Suppressor macrophage (primary cell): ENCODE measurements around the gene RANGRF.

Experiments
- DNase-seq, 4 experiments: peaks; one replicate each; pipeline ENCODE4 v3.0.0-alpha.2; 2020 to 2022

Gene RANGRF

DNA sequence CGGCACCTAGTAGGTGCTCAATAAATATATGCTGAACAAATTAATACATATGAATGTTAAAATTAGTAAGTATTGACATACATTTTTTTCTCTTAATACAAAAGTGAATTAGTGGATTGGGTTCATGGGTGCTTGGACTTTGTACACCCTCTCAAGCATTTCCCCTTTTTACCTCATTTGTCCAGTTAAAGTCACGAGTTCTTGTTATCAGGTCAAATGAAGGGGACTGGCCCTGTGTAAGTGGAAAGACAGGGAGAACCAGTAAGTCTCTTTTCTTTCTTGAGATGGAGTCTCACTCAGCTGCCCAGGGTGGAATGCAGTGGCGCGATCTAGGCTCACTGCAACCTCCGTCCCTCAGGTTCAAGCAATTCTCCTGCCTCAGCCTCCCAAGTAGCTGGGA is 13.7 kb upstream of the RANGRF start:
- no peak for DNase-seq

DNA sequence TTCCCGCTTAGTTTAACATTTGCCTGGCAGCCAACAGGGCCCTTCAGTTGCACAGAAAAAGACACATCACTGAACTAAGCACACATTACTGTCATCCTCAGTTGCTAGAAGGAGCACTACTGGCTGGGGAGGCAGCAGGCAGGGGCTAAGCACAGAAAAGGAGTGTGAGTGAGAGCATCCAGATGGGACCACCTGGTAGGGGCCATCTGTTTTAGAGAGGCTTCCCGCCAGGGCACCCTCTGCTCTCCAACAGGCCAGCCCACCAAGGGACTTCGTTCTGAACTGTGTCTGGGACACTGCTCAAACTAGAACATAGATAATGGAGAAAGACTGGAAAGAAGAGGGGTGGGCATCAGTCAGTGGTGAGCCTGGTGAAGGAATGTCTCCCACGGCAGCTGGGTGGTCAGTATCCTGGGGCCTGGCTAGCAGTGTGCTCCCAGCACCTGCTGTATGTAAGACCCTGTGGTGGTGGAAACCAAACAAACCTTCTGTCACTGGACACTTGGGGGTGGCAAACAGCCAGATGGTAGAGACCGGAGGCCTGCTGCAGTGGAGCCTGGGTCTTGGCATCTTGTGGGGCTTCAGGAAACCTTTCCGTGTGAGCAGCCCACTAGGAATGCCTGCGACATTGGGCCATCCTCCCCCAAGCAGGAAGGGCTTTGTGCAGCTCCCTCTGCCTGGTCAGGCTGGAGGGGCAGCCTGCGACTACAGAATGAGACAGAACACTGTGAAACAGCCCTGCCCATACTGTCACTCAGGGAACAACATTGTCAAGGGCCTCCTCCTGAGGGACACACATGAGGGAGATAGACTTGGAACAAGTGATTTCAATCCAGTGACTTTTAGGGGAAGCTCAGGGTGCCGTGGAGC is 12.8 kb upstream of the RANGRF start:
- no peak for DNase-seq

DNA sequence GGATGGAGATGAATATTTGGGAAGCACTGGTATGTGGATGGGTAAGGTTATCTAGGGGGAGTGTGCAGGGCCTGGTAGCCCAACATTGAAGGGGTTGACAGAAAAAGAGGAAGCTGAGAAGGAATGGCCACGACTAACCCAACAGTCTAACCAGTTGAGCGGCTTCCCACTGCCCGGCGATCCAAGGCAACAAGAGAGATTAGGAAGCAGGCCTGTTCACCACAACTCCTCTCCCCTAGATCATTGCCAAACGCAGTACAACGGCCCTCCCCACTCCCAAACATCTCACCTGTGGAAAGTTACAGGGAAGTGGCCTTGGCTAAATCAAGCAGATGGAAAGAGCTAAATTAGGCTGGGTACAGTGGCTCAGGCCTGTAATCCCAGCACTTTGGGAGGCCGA is 11.2 kb upstream of the RANGRF start:
- DNase-seq: no peak

DNA sequence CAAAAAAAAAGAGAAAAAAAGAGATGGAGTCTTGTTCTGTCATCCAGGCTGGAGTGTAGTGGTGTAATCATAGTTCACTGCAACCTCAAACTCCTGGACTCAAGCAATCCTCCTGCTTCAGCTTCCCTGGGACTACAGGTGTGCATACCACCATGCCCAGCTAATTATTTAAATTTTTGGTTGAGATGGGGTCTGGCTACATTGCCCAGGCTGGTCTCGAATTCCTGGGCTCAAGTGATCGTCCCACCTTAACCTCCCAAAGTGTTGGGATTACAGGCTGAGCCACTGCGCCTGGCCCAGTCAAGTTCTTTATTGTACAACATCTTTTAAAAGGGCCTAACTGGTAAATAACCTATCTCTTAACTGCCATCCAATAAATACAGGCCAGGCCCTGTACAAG is 6.1 kb upstream of the RANGRF start:
- DNase-seq: no peak

DNA sequence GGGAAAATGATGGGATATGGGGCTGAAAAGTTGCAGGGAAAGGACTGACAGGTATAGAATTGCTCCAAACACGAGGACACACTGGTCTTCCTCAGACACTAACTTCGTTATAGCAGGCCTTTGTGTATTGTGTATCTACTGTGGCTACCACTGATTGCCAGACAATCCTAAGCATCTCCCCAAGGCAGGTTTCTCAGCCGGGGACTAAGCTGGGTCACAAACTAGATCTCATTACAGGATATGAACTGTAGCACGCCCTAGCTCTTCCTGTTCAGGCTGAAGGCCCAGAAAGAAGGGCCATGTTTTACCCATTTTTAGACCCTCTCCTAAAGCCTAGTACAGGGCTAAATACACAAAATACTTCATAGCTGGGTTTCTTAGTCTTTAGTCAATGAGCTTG is 5.1 kb upstream of the RANGRF start:
- DNase-seq: no peak

DNA sequence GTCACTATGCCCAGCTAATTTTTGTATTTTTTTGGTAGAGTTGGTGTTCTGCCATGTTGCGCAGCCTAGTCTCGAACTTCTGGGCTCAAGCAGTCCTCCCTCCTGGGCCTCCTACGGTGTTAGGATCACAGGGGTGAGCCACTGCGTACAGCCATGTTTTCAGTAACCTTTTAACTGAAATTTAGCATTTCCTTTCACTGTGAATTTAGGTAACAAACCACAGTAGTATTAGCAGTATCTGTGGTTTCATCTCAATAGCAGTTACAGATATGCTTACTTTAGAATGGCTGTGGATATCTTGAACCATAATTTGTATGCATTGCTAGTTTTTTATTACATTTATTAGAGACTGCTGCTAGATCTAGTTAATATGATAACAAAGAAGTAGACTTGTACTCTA is 4.3 kb upstream of the RANGRF start:
- no peak for DNase-seq

DNA sequence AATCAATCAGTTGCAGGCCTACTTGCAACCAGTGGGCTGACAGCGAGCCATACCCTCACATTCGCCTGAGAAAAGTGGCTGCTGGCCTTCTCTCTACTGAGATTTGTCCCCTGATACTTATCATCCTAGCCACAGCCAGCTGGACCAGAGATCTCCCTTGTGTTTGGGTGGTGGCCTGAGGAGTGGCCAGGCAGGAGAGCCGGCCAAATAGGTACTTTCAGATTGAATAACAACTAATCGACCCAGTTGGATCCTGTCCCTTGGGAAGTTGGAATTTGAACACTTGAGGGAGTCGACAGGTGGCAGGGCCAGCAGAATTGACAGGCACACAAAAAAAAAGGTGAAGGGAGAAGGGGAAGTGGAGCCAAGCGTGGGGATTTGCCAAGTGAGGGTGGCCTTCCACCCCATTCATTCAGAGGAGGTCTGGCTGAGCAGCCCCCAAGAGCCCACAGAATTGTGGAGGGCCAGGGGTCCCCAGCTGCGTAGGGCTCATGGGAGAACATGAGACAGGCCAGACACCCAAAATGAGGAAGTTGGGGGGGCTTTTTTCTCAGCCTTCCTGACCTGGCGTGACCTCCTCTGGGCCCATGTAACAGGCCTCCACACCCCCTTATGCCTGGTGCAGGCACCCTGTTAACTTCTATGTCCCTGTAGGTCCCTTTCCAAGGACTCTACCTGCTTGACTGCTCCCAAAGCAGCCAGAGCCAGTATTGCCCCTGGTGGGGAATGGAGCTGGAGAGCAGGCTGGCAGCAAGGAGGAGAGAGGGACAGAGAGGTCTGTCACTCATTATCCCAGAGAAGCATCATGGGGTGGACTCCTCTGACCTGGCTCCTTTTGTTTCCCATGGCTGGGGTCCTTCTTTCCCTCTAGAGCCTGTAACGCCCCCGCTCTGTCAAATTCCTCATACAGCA is 2.9 kb upstream of the RANGRF start:
- peak; percentile 21 to 55 (median 50) for DNase-seq

DNA sequence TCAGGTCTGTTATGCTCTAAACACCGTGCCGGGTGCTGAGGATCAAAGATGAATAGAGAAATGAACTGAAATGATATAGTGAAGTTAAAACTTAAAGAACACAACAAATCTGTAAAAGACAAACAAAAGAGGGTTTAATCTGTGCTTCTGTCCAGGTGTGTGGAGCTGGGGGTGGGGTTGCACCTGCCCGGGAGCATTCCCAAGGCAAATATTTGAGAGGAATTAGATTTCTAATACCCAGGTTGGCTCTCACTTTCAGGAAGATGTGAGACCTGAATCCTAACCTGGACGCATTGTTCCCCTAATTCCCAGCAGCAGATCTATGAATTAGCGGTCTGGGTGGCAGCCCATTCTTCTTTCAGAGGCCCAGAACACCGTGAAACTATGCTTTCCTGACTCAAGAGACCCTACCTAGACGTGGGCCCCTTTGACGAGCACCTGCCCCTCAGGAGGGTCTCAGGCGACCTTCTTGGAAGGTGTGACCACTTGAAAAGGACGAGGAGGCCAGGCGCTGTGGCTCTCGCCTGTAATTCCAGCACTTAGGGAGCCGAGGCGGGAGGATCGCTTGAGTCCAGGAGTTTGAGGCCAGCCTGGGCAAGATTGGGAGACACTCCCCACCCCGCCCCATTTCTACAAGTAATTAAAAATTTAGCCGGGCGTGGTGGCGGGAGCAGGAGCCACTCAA is 677 bp upstream of the RANGRF start:
- DNase-seq: no peak

DNA sequence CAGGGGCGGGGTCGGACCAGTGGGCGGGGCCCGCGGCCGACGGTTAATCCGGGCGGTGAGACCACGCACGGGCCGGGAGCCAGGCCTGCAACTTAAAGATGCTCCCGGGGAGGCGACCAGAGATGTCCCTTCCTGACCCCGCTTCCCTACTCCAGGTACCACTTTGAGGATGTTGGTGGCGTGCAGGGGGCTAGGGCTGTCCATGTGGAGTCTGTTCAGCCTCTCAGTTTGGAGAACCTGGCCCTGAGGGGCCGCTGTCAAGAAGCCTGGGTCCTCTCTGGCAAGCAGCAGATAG is 580 bp downstream of the RANGRF start:
- no peak for DNase-seq

DNA sequence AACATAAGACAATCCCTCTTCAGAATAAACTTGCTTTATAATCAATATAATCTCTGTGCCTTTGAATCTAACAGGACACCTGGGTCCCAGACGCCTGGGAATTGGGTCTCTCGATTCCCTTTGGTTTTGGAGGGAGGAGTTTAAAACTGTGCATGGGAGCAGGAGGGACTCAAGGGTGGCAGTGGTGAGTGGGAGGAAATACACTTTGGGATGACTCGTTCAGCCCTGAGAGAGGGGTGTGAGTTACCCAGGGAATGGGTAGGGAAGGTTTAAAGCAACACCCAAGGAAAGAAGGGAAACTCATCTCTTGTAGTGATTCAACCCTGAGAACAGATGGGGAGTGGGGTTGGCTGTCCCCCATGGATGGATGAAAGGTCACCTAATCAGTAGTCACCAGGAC is 1.6 kb downstream of the RANGRF start:
- DNase-seq: peak in 1 of 4 experiments; percentile 26

DNA sequence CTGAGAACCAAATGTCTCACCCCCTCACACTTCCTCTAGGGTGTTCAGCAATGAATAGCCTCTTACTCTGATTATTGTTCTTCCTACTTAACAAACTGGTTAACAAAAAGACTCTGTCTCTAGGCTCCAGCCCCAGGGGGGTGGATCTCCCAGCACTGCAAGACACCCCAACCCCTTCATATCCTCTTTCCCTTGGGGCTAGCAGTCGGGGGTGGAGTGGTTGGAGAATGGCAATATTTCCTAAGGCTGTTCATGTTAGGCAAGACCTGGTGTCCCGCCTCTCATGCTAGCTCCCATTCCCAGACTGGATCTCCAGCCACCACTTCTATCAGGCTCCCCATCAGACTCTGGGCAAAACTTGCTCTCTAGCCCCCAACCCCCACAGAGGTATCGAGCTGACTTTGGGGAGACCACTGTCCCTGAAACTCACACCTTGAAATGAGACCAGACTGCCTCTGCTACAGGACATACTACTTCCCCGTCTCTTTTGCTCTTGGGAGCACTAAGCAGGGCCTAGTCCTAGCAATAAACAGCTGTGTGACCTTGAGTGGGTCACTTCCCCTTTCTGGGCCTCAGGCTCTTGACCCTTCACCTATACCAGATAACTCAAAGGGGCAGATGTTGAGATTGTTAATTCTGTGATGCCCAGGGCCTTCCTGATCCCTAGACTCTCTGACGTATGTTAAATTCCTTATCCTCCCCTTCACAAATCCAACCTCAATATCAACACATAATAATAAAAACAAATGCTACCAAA is 4.3 kb downstream of the RANGRF start:
- DNase-seq: peak; percentile 63 to 82 (median 78)

DNA sequence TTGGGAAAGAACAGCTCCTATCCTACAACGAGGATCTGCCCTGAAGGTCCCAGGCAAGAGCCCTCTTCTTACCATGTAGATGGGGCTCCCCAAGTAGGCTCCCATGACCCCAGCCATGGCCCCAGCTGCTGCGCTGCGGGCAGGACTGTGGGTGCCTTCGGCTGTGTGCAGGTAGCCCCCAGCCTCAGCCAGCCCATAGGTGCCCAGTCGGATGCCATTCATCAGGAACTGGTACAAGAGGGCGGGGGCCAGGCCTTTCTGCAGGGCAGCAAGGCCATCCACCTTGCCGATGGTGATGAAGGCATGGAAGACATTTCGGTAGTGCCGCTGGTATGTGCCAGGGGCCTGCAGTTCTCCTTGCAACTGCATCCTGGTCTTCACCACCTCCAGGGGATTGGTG is 5.9 kb downstream of the RANGRF start:
- DNase-seq: no peak

DNA sequence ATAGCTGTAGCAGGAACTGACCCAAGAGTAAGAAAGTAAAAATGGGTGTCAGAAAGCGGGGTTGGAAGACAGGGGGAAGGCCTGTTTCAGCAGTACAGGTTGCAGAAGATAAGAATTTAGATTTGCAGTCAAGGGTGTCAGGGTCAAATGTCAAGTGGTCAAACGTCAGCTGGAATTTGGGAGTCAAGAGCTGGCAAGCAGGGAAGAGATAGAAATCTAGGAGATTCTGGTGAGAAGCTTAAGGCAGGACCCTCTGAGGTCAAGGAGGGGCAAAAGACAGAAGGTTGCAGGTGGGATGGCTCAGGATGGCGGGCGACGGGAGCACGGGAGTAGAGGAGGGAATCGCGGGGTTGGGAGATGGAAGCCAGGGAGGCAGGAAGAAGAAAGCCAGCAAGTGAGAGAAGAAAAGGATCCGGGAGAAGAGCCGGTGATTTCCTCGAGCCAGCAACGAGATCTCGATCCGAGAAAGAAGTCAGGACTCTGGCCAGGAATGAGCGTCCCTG is 6.4 kb downstream of the RANGRF start:
- no peak for DNase-seq

DNA sequence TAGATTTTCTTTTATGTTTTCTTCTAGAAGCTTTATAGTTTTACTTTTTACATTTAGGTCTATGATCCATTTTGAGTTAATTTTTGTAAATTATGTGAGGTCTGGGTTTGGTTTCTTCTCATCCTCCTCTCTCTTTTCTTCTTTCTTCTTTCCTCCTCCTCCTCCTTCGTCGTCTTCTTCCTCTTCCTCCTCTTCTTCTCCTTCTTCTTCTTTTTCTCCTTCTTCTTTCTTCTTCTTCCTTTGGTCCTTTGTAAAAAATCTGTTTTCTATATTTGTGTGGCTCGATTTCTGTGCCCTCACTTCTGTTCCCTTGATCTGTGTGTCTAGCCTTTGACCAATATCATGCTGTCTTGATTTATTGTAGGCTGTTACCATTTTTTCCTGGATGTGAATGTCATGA is 11.8 kb downstream of the RANGRF start:
- DNase-seq: no peak

DNA sequence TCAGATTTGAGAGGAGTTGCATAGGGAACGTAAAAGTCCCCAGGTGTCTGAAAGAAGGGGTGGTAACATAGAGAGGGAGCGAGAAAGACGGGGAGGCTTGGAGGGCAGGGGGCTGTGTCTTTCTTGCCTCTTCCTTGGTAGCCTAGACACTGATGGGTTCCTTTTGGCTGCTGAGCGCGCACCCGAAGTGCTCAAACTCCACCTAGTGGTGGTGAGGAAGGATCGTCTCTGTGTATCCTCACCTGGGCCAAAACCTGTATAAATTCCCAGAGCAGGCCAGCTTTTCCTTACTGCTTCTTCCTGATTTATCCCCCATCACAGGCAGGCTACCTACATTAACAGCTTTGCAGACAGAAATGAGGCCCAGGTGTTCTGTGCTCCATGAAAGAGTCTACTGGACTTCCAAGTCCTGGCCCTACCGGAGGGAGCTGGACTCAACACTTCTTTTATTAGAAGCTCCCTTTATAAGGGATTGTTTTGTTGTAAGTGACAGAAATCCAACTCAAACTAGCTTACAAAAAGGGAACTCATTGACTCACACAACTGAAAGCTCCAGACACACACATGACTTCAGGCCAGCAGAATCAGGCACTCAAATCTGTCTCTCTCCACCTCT is 12.3 kb downstream of the RANGRF start:
- DNase-seq: peak; percentile 50 to 87 (median 78)

DNA sequence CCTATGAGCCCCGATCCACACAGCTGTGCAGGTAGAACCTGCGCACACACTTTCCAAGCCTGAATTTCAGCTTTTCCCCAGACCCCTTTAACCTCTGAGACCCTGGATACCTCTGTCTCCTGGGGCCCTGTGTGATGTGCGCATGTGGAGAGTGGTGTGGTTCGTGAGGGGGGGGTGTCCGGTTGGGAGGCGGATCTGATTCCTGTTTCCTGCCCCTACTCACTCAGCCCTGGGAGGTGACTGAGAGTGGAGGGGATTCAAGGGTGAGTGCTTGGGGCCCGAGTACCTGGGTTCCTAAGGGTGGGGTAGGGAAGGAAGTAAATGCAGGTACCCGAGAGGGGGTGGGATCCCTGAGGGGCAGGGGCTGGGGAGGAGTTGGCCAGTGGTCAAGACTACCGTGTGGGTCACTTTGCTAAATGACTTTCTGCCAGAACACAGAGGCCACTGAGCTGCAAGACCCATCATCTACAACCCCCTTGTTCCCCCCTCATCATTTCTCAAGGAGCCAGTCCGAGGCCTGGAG is 22.2 kb downstream of the RANGRF start:
- no peak for DNase-seq

DNA sequence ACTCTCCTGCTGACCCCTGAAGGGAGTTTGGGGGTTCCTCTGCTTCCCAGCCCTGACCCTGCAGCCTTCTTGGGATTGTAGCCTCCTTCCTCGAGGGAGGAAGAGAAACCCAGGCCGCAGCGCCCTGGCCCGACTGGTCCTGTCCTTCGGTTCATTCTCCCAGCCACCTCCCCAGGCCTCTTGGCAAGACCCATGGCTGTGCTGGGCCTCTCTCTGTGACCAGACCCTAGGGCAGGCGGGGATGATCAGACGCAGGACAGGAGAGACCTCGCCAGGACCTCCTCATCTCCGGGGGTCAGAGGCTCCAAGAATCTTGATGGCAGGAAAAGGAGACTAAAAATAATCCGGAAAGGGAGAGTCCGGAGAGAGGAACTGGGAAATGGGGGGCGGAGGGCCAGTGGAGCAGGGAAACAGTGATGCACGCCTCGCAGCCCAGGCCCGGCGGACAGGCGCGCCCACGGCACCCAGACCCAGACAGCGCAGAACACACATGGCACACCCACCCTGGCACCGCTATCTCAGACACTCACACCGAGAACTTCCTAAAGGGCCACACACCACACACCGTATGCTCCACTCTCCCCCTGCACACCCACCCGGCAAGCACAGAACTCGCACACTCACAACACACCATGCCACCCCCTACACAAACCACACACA is 22.8 kb downstream of the RANGRF start:
- no peak for DNase-seq

DNA sequence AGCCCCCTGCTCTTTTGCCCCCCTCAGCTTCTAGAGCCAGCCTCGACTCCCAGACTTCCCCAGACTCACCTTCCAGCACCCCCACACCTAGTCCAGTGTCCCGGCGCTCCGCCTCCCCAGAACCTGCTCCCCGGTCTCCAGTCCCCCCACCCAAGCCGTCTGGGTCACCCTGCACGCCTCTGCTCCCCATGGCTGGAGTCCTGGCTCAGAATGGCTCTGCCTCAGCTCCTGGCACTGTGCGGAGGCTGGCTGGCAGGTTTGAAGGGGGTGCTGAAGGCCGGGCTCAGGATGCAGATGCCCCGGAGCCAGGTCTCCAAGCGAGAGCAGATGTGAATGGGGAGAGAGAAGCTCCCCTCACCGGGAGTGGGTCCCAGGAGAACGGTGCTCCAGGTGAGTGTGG is 23.8 kb downstream of the RANGRF start:
- no peak for DNase-seq

DNA sequence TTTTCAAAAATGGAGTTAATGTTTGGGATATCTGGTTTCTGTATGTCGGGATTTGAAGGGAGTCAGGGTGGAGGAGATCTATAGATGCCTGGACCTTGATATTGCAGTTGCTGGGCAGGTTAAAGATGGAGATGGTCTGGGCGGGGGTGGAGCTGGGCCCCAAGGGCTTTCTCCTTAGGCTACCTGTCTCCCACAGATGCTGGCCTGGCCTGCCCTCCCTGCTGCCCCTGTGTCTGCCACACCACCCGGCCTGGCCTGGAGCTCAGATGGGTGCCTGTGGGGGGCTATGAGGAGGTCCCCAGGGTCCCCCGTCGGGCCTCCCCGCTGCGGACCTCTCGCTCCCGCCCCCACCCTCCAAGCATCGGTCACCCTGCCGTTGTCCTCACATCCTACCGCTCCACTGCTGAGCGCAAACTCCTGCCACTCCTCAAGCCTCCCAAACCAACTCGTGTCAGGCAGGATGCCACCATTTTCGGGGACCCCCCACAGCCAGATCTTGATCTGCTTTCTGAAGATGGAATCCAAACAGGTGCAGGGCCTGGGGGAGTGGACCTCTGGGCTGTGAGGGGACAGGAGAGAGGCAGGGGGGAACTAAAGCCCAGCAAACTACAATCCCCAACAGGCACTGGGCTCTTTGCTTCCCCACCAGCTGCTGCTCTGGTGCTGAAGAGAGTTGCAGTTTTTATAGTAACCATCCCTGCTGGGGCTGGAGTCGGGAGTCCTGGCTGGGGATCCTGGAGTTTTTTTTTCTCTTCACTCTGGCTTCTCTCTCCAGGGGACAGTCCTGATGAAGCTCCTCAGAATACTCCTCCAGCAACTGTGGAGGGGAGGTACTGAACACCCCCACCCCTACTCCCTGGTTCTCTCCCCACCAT is 24.5 kb downstream of the RANGRF start:
- DNase-seq: no peak
